Measurements from ENCODE around the gene MAEL. TPM values are rescaled to one million over a fixed set of nuclear protein-coding genes. Genes with fewer than 3 reads are reported as not detected.

The MAEL gene
- total and polyA plus RNA-seq, 2 donors from 2014 or later = 0.54 to 2.2 TPM

DNA sequence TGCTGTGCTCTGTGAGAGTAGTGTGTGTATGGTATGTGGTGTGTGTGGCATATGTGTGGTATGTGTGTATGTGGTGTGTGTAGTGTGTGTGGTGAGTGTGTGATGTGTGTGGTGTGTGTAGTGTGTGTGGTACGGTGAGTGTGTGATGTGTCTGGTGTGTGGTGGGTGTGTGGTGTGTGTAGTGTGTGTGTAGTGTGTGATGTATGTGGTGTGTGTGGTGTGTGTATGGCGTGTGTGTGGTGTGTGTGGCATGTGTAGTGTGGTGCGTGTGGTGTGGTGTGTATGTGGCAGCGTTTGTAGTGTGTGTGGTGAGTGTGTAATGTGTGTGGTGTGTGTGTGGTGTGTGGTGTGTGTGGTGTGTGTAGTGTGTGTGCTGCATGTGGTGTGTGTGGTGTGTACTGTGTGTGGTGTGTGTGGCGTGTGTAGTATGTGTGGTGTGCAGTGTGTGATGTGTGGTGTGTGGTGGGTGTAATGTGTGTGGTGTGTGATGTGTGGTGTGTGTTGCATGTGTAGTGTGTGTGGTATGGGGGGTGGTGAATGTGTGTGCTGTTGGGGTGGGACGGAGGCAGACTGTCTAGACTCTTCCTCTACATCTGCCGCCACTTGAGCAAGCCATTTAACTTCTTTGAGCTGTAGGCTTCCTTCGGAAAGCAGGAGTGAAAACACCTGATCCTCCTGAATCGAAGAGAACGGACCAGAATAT is 67.6 kb downstream of the MAEL start:
- intact Hi-C loops (cut with DNase I) = loop anchor here (10.0 kb wide), 1 partner anchor 142 kb away; no protein-coding TSS in a partner anchor
- DNase-seq = peak in 1 of 5 donors; percentile 39
- Histone ChIP-seq H3K4me3 (ENCODE audit: low read length in 3 of 3) (no peak overlapping the region), H3K27ac (ENCODE audit: low read depth in 2 of 2, low read length in 2 of 2) (no peak overlapping the region), H3K27me3 (ENCODE audit: control insufficient read depth, insufficient read depth, low read length) (no peaks in the 10 kb centered on the region), H3K36me3 (ENCODE audit: control insufficient read depth in 2 of 3, insufficient read depth in 3 of 3, low read length in 3 of 3) (no peaks in the 10 kb centered on the region), H3K9me3 (ENCODE audit: control insufficient read depth in 2 of 3, insufficient read depth in 1 of 3, low read length in 3 of 3) (no peaks in the 10 kb centered on the region), H3K9ac (ENCODE audit: low read length in 3 of 3) (no peak overlapping the region), H3K4me1 (ENCODE audit: control insufficient read depth in 2 of 3, insufficient read depth in 2 of 3, low read depth in 1 of 3, low read length in 3 of 3) (no peaks in the 10 kb centered on the region)
- no peak for FAIRE-seq
- TF ChIP-seq CTCF (IDR thresholded peaks at IDR 0.05; ENCODE audit: borderline replicate concordance, extremely low read depth, insufficient read depth) = no peak

DNA sequence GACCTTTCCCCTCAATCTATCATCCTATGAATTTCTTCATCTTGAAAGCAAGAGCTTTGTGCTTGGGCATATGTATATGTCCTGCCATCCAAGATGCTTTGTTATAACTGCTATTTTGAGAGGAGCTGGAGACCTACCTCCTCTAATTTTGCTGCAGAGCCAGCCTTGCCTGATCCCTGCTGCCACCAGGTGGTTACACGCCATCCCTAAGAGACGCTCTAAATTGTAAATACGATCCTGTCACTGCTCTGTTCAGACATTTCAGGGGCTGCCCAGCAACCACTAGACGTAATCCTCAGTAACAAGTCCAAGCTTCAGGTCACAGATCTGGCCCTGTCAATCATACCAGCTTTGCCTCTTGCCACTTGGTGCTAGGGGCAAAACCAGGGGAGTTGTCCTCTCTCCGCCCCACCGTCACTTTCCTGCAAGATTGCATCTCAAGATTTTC is 68.2 kb downstream of the MAEL start:
- H3K4me3 ChIP-seq (ENCODE audit: low read length in 3 of 3) = no peak overlapping the region
- DNase-seq (peak in 4 of 5 donors; percentile 65 to 88 (median 80)), FAIRE-seq (no peak)
- intact Hi-C loops (cut with DNase I) = loop anchor here (10.0 kb wide), 1 partner anchor 142 kb away; no protein-coding TSS in a partner anchor
- no peaks in the 10 kb centered on the region for H3K4me1 ChIP-seq (ENCODE audit: control insufficient read depth in 2 of 3, insufficient read depth in 2 of 3, low read depth in 1 of 3, low read length in 3 of 3)
- H3K36me3 ChIP-seq (ENCODE audit: control insufficient read depth in 2 of 3, insufficient read depth in 3 of 3, low read length in 3 of 3) = no peaks in the 10 kb centered on the region
- H3K9ac ChIP-seq (ENCODE audit: low read length in 3 of 3) = no peak overlapping the region
- H3K9me3 ChIP-seq (ENCODE audit: control insufficient read depth in 2 of 3, insufficient read depth in 1 of 3, low read length in 3 of 3) = no peaks in the 10 kb centered on the region
- no peak overlapping the region for H3K27ac ChIP-seq (ENCODE audit: low read depth in 2 of 2, low read length in 2 of 2)
- no peaks in the 10 kb centered on the region for H3K27me3 ChIP-seq (ENCODE audit: control insufficient read depth, insufficient read depth, low read length)
- peak; percentile 72 for TF ChIP-seq CTCF (IDR thresholded peaks at IDR 0.05; ENCODE audit: borderline replicate concordance, extremely low read depth, insufficient read depth)

GRCh38 chr1:167059045-167059808 is 70.1 kb downstream of the MAEL start:
- TF ChIP-seq CTCF (IDR thresholded peaks at IDR 0.05; ENCODE audit: borderline replicate concordance, extremely low read depth, insufficient read depth) = peak; percentile 94
- H3K36me3 ChIP-seq (ENCODE audit: control insufficient read depth in 2 of 3, insufficient read depth in 3 of 3, low read length in 3 of 3) = no peaks in the 10 kb centered on the region
- no peak overlapping the region for H3K9ac ChIP-seq (ENCODE audit: low read length in 3 of 3)
- intact Hi-C loops (cut with DNase I) = loop anchor here (10.0 kb wide), 1 partner anchor 144 kb away; no protein-coding TSS in a partner anchor
- H3K9me3 ChIP-seq (ENCODE audit: control insufficient read depth in 2 of 3, insufficient read depth in 1 of 3, low read length in 3 of 3) = no peaks in the 10 kb centered on the region
- FAIRE-seq (no peak), DNase-seq (peak in 4 of 5 donors; percentile 80 to 84 (median 82))
- no peak overlapping the region for H3K27ac ChIP-seq (ENCODE audit: low read depth in 2 of 2, low read length in 2 of 2)
- H3K4me3 ChIP-seq (ENCODE audit: low read length in 3 of 3) = peak overlapping the region in 1 of 3 donors; percentile 2
- H3K27me3 ChIP-seq (ENCODE audit: control insufficient read depth, insufficient read depth, low read length) = no peaks in the 10 kb centered on the region
- no peaks in the 10 kb centered on the region for H3K4me1 ChIP-seq (ENCODE audit: control insufficient read depth in 2 of 3, insufficient read depth in 2 of 3, low read depth in 1 of 3, low read length in 3 of 3)
